NCI-H128 (cell line): ENCODE measurements around the gene NF2.
"Not testable (repeated sequence)": the region's sequence is repeated elsewhere in the genome, so short reads cannot be mapped to it uniquely, and the experiment has no call there.

ENCODE experiments used
- DNase-seq: peaks from one replicate; lab custom pipeline; 2025; ENCODE audit not compliant: unreplicated experiment; lab: John Stamatoyannopoulos, UW

NF2 gene

DNA sequence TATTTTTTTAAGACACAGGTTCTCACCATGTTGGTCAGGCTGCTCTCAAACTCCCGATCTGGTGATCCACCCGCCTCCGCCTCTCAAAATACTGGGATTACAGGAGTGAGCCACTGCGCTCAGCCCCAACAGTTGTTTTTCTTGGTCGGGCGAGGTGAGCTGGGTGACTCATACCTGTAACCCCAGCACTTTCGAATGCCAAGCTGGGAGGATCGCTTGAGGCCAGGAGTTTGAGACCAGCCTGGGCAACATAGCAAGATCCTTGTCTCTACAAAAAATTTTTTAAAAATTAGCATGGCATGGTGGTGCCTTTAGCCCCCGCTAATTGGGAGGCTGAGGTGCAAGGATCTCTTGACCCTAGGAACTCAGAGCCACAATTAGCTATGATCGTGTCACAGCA is 7.0 kb upstream of the NF2 start:
- no peak for DNase-seq

DNA sequence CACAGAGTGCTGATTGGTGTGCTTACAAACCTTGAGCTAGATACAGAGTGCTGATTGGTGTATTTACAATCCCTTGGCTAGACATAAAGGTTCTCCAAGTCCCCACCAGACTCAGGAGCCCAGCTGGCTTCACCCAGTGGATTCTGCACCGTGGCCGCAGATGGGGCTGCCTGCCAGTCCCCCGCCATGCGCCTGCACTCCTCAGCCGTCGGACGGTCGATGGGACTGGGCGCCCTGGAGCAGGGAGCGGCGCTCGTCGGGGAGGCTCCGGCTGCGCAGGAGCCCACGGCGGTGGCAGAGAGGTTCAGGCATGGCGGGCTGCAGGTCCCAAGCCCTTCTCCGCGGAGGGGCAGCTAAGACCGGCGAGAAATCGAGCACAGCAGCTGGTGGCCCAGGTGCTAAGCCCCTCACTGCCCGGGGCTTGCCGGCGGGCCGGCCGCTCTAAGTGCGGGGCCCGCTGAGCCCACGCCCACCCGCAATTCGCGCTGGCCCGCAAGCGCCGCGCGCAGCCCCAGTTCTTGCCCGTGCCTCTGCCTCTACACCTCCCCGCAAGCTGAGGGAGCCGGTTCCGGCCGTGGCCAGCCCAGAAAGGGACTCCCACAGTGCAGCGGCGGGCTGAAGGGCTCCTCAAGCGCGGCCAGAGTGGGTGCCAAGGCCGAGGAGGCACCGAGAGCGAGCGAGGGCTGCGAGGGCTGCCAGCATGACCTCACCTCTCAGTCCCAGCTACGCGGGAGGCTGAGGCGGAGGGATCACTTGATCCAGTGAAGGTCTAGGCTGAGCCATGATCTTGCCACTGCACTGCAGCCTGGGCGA is 5.4 kb upstream of the NF2 start:
- not testable (repeated sequence) for DNase-seq

- no peak for DNase-seq
Measured at GRCh38 chr22:29598684-29599020, 4.8 kb upstream of the NF2 start.

DNA sequence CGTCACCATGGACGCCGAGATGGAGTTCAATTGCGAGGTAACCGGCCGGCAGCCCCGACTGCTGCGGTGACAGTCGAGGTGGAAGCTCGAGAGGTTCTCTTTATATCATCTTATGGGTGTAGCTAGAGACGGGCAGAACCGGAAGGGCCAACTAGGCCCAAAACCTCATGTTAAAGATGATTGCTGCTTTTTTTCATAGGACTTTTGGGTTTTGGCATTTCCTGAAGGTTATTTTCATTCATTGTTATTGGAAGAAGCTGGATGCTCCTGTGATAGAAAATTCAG is 585 bp downstream of the NF2 start:
- DNase-seq: no peak

DNA sequence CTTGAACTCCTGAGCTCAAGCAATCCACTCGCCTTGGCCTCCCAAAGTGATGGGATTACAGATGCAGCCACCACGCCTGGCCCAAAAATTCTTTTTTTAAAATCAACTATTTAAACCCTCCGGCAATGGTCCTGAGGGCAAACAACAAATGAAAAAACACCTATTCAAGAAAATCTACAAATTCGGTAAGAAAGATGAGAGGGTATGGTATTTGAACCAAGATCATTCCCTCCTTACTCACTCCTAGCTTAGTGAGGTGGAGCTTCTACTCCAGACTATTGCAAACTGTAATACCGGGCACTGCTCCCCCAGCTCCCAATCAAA is 2.1 kb downstream of the NF2 start:
- DNase-seq: no peak

DNA sequence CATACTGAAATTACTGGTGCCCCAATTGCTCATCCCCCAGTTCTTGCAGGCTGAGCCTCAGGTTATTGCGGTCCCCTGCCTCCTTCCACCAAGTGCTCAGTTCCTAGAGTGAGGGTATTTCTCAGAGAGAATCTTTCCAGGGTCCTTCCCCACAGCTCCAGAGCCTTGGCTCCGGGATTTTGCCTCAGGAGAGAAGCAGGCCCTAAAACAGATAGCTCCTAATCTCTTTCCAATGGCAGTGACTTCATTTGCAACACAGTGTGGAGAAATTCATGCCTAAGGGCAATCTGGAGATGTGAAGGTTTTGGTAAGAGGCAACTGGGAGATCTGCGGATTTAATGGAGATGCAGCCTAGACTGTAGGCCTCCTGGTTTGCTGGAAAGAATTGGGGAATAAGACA is 2.9 kb downstream of the NF2 start:
- no peak for DNase-seq

GRCh38 chr22:29607426-29607825 is 4.0 kb downstream of the NF2 start:
- no peak for DNase-seq

- no peak for DNase-seq
Measured at GRCh38 chr22:29609139-29609538, 5.7 kb downstream of the NF2 start.

- no peak for DNase-seq
Measured at GRCh38 chr22:29610780-29611179, 7.3 kb downstream of the NF2 start.

DNA sequence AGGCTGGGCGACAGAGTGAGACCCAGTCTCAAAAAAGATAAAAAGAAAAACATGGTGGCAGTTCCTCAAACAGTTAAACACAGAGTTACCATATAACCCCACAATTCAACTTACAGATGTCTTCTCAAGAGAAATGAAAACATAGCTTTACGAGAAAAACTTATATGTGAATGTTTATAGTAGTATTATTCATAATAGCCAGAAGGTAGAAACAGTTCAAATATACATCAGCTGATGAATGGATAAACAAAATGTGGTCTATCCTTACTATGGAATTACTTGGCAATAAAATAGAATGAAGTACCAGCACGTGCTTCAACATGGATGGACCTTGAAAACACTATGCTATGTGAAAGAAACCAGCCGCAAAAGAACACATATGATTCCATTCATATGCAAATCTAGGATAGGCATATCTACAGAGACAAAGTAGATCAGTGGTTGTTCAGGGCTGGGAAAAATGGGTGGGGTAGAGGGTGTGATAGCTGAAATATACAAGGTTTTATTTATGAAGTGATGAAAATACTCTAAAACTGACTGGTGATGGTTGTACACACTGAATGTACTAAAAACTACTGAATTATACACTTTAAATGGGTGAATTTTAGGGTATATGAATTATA is 12.4 kb downstream of the NF2 start:
- DNase-seq: no peak

DNA sequence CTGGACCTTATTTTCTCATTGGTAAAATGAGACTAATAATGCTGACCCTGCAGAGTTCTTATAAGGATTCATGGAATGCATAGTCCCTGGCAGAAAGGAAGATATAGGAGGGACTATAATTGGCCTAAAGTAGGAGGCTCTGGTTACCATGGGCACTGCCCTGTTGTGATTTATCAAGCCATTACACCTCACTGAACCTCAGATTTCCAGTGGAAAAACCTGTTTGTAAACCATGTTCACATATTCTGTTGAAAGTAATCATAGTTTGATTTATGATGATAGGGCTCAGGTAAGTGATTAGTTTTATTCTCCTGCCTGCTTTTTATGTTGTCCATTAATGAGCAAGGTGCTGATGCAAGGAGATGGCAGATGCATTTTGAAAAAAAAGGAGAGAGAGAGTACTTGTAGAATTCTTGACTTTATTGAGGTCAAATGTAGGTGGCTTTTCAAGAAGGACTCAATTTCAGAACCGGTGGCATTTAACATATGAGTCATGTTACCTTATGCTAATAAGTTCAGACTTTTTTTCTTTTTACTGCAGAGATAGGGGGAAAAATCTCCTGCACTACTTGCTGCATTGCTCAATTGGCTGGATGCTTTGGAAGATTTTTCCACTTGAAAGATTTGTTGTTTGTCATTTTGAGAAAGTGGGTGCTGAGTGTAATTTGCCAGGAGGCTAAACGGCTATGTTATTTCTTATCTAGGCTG is 14.6 kb downstream of the NF2 start:
- no peak for DNase-seq

- DNase-seq: no peak
Measured at GRCh38 chr22:29621761-29622526, 18.5 kb downstream of the NF2 start.

GRCh38 chr22:29623059-29623458 is 19.6 kb downstream of the NF2 start:
- DNase-seq: no peak

GRCh38 chr22:29623553-29624169 is 20.2 kb downstream of the NF2 start:
- DNase-seq: no peak

- DNase-seq: no peak
Measured at GRCh38 chr22:29625090-29625825, 21.8 kb downstream of the NF2 start.

GRCh38 chr22:29626497-29627195 is 23.2 kb downstream of the NF2 start:
- no peak for DNase-seq

GRCh38 chr22:29627196-29627535 is 23.7 kb downstream of the NF2 start:
- no peak for DNase-seq

GRCh38 chr22:29628996-29629902 is 25.8 kb downstream of the NF2 start:
- DNase-seq: no peak

- no peak for DNase-seq
Measured at GRCh38 chr22:29629903-29630516, 26.6 kb downstream of the NF2 start.
